B cell (primary cell): Measurements from ENCODE around the gene NFATC1. TPM values are rescaled to one million over a fixed set of nuclear protein-coding genes. Genes with fewer than 3 reads are reported as not detected.
A peak's percentile ranks its signal among the peaks of the same experiment; 100 is the strongest.

Source experiments
- ATAC-seq: fragments of 200-7000 bp; cut with Tn5 transposase; one replicate; pipeline ENCODE4 v1.10.0; 2021; ENCODE audit warnings: low read depth, mild to moderate bottlenecking, moderate number of reproducible peaks, moderate library complexity
- CTCF ChIA-PET: fragments of 350-600 bp; sonication (Branson Sonifier 250); formaldehyde crosslinking; loops from one replicate; lab custom pipeline; 2021; ENCODE audit warnings: antibody characterized with exemption, inconsistent platforms; lab: Charles Lee
- POLR2A ChIA-PET: fragments of 350-600 bp; sonication (Branson Sonifier 250); formaldehyde crosslinking; loops from one replicate; lab custom pipeline; 2021; ENCODE audit warnings: antibody characterized with exemption; lab: Charles Lee
- DNase-seq: peaks from one replicate; pipeline ENCODE4 v3.0.0; 2013
- H2AFZ ChIP-seq: 2 replicates; pipeline ENCODE4 v1.6.1; 2012; ENCODE audit warnings: mild to moderate bottlenecking, low read depth, low read length; ENCODE audit not compliant: insufficient read depth, poor library complexity, severe bottlenecking
- H3K27ac ChIP-seq, 2 donors: 1 replicate in 1 of 2; 2 replicates in 1 of 2; pipeline ENCODE4 v1.5.1; 2012 to 2013; ENCODE audit warnings: low read length in 2 of 2, mild to moderate bottlenecking in 2 of 2, moderate library complexity in 1 of 2
- H3K27me3 ChIP-seq, 4 experiments: fragments of 200-600 bp in 1 of 4; sonication (generic) in 1 of 4; replicated peaks in 1 of 4; 1 replicate in 2 of 4; 2 replicates in 2 of 4; pipeline versions ENCODE4 v1.6.1 to v1.7.0; 2013 to 2016; ENCODE audit warnings: low read length in 3 of 4, mild to moderate bottlenecking in 2 of 4, mixed read lengths in 1 of 4, moderate library complexity in 1 of 4; ENCODE audit not compliant: insufficient read depth in 4 of 4, control insufficient read depth in 3 of 4; ENCODE audit errors: control extremely low read depth in 1 of 4
- H3K36me3 ChIP-seq, 2 experiments: replicated peaks in 1 of 2; 1 replicate in 1 of 2; 2 replicates in 1 of 2; pipeline versions ENCODE4 v1.6.1 to v1.7.1; 2013; ENCODE audit warnings: low read length in 1 of 2; ENCODE audit not compliant: insufficient read depth in 2 of 2, control insufficient read depth in 1 of 2; ENCODE audit errors: control extremely low read depth in 1 of 2, extremely low read depth in 1 of 2
- H3K4me1 ChIP-seq, 2 donors: fragments of 200-600 bp in 1 of 2; sonication (generic) in 1 of 2; 1 replicate in 1 of 2; 2 replicates in 1 of 2; pipeline versions ENCODE4 v1.5.1 to v1.6.1; 2013 to 2017; ENCODE audit warnings: low read length in 2 of 2; ENCODE audit not compliant: control insufficient read depth in 2 of 2, insufficient read depth in 2 of 2
- H3K4me2 ChIP-seq: replicated peaks from 2 replicates; pipeline ENCODE3; 2012; ENCODE audit warnings: mild to moderate bottlenecking, low read depth, low read length; ENCODE audit not compliant: poor library complexity, severe bottlenecking
- H3K4me3 ChIP-seq, 5 experiments: fragments of 200-600 bp in 1 of 5; sonication (generic) in 1 of 5; 1 replicate in 3 of 5; 2 replicates in 2 of 5; pipeline versions ENCODE4 v1.5.1 to v1.7.0; 2011 to 2016; ENCODE audit warnings: low read length in 4 of 5, mild to moderate bottlenecking in 4 of 5, low read depth in 2 of 5, control low read depth in 1 of 5, moderate library complexity in 1 of 5; ENCODE audit not compliant: insufficient read depth in 1 of 5; ENCODE audit errors: control extremely low read depth in 1 of 5, extremely low read depth in 1 of 5
- H3K79me2 ChIP-seq: fragments of 200-600 bp; sonication (generic); one replicate; pipeline ENCODE4 v1.6.0; 2016; ENCODE audit warnings: low read length; ENCODE audit not compliant: control insufficient read depth, insufficient read depth
- H3K9ac ChIP-seq: fragments of 200-600 bp; sonication (generic); 2 replicates; pipeline ENCODE4 v1.6.1; 2017; ENCODE audit warnings: mild to moderate bottlenecking, low read length, moderate library complexity
- H3K9me3 ChIP-seq, 3 donors: one replicate each; pipeline versions ENCODE4 v1.6.1 to v1.7.1; 2013; ENCODE audit warnings: low read length in 2 of 3; ENCODE audit not compliant: control insufficient read depth in 2 of 3, insufficient read depth in 1 of 3; ENCODE audit errors: control extremely low read depth in 1 of 3
- H4K20me1 ChIP-seq: 2 replicates; pipeline ENCODE4 v1.6.0; 2012; ENCODE audit warnings: mild to moderate bottlenecking, low read length; ENCODE audit not compliant: insufficient read depth, control insufficient read depth, poor library complexity, severe bottlenecking
- H3K27ac Mint-ChIP-seq: one replicate; pipeline ENCODE4 v1.8.0; 2021; ENCODE audit warnings: mixed read lengths
- H3K27me3 Mint-ChIP-seq: one replicate; pipeline ENCODE4 v1.8.0; 2021; ENCODE audit warnings: mixed read lengths
- H3K4me1 Mint-ChIP-seq: one replicate; pipeline ENCODE4 v1.8.0; 2021; ENCODE audit warnings: mixed read lengths
- H3K4me3 Mint-ChIP-seq: one replicate; pipeline ENCODE4 v1.8.0; 2021; ENCODE audit warnings: mixed read lengths
- H3K9me3 Mint-ChIP-seq: one replicate; pipeline ENCODE4 v1.8.0; 2022; ENCODE audit warnings: mixed read lengths; ENCODE audit not compliant: insufficient read depth
- EZH2 ChIP-seq: IDR thresholded peaks from 2 replicates; pipeline ENCODE4 v1.6.1; 2012; ENCODE audit warnings: borderline replicate concordance, low read depth, mild to moderate bottlenecking, moderate library complexity, low read length; ENCODE audit not compliant: insufficient read depth, poor library complexity, severe bottlenecking
- WGBS: methylation state at CpG from one replicate; pipeline ENCODE4 v1.1.5; 2013; ENCODE audit warnings: missing lambda C conversion rate; ENCODE audit not compliant: insufficient coverage; 5-methylcytosine and 5-hydroxymethylcytosine counted together
- intact Hi-C: fragments of 100-400 bp; cut with micrococcal nuclease; formaldehyde crosslinking; loops from one replicate; pipeline ENCODE4 v1.10.0; 2022
- polyA plus RNA-seq: library from polyadenylated mRNA; depleted of rRNA; stranded (reverse); fragments of >200 nt; gene quantifications from 2 replicates; pipeline ENCODE4 v1.2.3, GENCODE V29; 2012
- total RNA-seq, 2 donors: library from RNA; stranded (reverse); fragments of 120-200 nt in 1 of 2; gene quantifications; 1 replicate in 1 of 2; 2 replicates in 1 of 2; pipeline versions ENCODE4 v1.2.3 to v1.2.4, GENCODE V29; 2013 to 2022
- TF ChIP-seq, protein P1 (sequence below): fragments of 200-600 bp; IDR thresholded peaks from one replicate; pipeline ENCODE4 v1.8.0; 2022; ENCODE audit warnings: antibody characterized with exemption, mild to moderate bottlenecking

The NFATC1 gene
- total and polyA plus RNA-seq, 2 donors (not counting 1 experiment from before 2014, with no cell fraction given) = 32.2 to 108 TPM

DNA sequence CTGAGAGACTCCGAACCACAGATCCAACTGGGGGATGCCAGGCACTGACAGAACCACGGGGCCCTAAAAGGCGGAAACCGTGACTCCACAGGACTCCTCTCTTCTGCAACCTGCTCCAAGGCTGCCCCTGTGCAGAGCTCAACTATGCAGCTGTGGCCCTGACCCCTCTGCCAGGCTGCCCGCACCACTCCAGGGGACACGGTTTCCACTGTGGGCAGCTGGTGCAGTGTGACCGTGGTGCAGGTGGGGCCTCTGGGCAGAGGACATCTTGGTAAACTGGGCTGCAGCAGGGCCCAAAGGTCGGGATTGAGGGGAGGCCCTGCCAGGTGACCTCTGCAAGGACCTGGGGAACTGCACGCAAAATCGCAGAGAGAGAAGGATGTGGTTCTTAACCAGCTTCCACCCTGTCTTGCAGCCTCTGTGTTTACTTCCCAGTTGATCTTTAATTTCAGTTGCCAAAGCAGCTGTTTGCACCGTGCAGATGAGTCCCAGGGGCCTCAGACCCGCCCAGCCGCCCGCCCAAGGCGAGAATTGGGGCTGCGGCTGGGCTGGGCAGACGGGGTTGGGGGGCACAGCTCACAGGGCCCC, 179.3 kb downstream of the NFATC1 start:
- peaks cover 11 to 23% of the 10 kb centered on the region in 2 donors for H3K4me1 ChIP-seq
- H3K36me3 ChIP-seq = no peaks in the 10 kb centered on the region
- no peaks in the 10 kb centered on the region for H3K79me2 ChIP-seq
- H3K27me3 Mint-ChIP-seq = no peaks in the 10 kb centered on the region
- H3K4me3 Mint-ChIP-seq = no peak overlapping the region
- H3K27ac Mint-ChIP-seq = no peak overlapping the region
- H3K4me3 ChIP-seq = no peak overlapping the region
- intact Hi-C loops = no loop called here
- no peak overlapping the region for H3K27ac ChIP-seq
- peaks cover 0 to 39% (median 18%) of the 10 kb centered on the region in 3 donors for H3K9me3 ChIP-seq
- H3K27me3 ChIP-seq = no peaks in the 10 kb centered on the region
- POLR2A ChIA-PET = no interaction called here
- no peak overlapping the region for H3K9ac ChIP-seq
- ATAC-seq = peak; percentile 49
- H2AFZ ChIP-seq = no peak overlapping the region
- DNase-seq = no peak
- no peaks in the 10 kb centered on the region for H4K20me1 ChIP-seq
- WGBS = 20% methylated on average over 17 of the region's 17 CpGs
- CTCF ChIA-PET = no interaction called here
- peaks cover 12% of the 10 kb centered on the region for H3K4me1 Mint-ChIP-seq
- TF ChIP-seq, protein P1, sequence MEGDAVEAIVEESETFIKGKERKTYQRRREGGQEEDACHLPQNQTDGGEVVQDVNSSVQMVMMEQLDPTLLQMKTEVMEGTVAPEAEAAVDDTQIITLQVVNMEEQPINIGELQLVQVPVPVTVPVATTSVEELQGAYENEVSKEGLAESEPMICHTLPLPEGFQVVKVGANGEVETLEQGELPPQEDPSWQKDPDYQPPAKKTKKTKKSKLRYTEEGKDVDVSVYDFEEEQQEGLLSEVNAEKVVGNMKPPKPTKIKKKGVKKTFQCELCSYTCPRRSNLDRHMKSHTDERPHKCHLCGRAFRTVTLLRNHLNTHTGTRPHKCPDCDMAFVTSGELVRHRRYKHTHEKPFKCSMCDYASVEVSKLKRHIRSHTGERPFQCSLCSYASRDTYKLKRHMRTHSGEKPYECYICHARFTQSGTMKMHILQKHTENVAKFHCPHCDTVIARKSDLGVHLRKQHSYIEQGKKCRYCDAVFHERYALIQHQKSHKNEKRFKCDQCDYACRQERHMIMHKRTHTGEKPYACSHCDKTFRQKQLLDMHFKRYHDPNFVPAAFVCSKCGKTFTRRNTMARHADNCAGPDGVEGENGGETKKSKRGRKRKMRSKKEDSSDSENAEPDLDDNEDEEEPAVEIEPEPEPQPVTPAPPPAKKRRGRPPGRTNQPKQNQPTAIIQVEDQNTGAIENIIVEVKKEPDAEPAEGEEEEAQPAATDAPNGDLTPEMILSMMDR = no peak
- no peak for TF ChIP-seq EZH2
- H3K9me3 Mint-ChIP-seq = peaks cover 5% of the 10 kb centered on the region
- H3K4me2 ChIP-seq = peak overlapping the region; percentile 38

DNA sequence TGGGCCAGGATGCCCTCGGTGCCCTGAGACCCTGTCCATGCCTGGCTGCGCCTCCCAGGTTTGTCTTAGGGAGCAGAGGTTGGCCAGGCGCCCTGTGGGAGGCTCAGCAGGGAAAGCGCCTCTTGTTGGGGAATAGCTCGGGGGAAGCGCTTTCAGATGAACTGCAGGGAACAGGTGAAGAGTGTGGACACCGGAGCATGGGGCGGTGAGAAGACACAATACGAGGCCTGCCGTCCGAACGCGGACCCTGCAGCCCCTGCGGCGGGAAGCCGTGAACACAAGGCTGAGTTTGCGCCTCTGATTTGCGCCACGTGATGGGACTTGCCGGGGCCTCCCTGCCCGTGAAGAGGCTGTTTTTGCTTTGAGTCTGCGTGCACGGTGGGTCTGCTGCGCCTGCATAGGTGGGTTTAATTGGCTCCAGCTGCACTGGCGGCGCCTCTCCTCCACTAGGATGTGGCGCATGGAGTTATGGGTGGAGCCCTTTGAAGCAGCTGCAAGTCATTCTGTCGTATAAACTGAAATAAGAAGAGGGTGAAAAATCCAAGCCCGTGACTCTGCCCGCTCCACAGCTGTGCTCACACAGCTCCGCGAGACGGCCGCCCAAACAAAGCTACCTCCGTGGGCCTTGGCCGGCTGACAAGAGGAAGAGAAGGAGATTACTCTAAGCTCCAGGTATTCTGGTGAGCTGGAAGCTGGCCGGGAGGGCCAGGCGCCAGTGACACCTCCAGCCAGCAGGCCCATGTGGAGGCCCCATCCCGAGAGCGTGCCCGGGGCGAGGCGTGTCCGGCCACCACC, 180.4 kb downstream of the NFATC1 start:
- Histone ChIP-seq H3K27ac (no peak overlapping the region), H3K4me2 (no peak overlapping the region), H3K4me1 (peaks cover 11 to 23% of the 10 kb centered on the region in 2 donors), H3K4me3 (no peak overlapping the region), H3K27me3 (no peaks in the 10 kb centered on the region), H3K79me2 (no peaks in the 10 kb centered on the region), H3K36me3 (no peaks in the 10 kb centered on the region), H3K9ac (no peak overlapping the region), H3K9me3 (peaks cover 0 to 37% (median 18%) of the 10 kb centered on the region in 3 donors), H2AFZ (no peak overlapping the region), H4K20me1 (no peaks in the 10 kb centered on the region)
- no peak for TF ChIP-seq EZH2
- TF ChIP-seq, protein P1 = no peak
- DNase-seq (no peak), ATAC-seq (no peak)
- Mint-ChIP-seq H3K9me3 (peaks cover 5% of the 10 kb centered on the region), H3K27me3 (no peaks in the 10 kb centered on the region), H3K4me3 (no peak overlapping the region), H3K27ac (no peak overlapping the region), H3K4me1 (peaks cover 12% of the 10 kb centered on the region)
- POLR2A ChIA-PET = no interaction called here
- 92% methylated on average over 44 of the region's 44 CpGs for WGBS
- CTCF ChIA-PET = no interaction called here
- intact Hi-C loops = no loop called here
